NCI-H128 (cell line): Measurements from ENCODE around the gene TENM4.
A peak's percentile ranks its signal among the peaks of the same experiment; 100 is the strongest.

Source experiments
- DNase-seq: peaks from one replicate; lab custom pipeline; 2025; ENCODE audit not compliant: unreplicated experiment; lab: John Stamatoyannopoulos, UW

Gene TENM4

DNA sequence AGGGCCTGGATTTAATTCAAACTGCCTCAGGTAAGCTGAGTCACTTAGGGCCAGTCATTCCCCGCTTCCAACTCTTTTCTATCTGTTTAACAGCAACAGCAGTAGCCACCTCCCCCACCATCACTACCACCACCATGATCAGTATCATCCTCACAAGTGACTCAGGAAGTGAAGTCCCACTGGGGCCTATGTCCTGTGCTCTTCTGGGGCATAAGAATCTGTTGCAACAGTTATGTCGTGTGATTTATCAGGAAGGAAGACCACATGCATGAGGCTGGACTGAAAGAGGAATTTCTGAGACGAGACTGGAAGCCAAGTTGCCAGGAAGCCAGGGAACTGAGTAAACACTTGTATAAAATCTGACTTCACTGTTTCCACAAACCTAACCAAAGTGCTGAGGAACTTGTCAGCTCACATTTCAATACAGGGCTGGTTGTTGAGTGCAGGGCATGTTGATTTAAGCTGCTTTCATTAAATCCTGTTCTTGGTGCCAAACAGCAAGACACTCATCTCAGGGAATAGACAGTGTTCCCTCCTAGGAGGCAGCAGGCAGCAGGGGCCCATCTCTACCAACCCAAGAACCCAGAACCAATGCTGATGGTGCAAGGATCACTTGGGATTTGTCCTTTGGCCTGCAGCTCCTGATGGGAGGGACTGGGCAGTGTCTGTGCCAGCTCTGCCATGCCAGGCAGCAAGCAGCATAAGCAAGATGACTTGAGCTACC lies 639.5 kb downstream of the TENM4 start:
- no peak for DNase-seq

DNA sequence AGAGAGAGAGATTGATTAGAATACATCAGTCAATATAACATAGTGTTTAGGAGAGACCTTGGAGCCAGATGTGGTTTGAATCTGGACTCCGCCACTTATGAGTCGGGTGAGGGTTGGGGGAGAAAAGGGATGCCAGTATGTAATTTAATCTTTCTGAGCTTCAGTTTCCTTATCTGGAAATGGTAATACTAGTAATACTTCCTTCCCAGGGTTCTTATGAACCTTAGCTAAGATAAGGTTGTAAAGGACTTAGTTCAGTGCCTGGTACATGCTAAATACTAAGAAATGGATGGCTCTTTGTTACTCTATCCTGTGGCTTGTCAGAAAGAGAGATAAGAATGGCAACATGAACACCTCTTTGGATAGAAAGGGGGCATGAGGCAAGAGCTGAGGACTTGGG lies 640.1 kb downstream of the TENM4 start:
- no peak for DNase-seq

DNA sequence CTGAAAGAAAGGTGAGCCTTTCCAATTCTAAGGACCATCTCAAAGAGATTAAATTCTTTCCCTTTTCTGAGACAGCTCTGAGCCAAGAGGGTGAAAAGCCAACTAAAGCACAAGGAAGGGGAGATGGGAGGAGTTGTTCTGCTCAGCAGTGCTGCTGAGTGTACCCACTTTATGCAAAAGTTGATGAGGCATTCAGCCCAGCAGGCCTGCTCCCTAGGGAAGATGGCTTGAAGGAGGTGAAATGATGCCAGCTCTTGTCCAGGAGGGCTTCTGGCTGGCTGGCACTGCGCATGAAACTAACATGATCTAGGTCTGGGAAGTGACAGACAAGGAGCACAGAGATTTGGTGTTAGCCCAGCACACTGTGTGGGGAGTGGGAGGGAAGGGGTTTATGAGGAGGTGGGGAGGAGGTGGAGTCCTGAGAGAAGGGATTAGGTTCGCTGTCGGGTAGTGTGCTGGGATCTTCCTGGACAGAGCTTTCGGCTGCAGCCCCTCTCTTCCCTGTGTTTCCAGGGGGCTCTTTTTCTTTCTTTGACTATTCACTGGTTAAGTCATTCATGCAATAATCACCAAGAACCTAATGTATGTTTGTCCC lies 640.6 kb downstream of the TENM4 start:
- no peak for DNase-seq

DNA sequence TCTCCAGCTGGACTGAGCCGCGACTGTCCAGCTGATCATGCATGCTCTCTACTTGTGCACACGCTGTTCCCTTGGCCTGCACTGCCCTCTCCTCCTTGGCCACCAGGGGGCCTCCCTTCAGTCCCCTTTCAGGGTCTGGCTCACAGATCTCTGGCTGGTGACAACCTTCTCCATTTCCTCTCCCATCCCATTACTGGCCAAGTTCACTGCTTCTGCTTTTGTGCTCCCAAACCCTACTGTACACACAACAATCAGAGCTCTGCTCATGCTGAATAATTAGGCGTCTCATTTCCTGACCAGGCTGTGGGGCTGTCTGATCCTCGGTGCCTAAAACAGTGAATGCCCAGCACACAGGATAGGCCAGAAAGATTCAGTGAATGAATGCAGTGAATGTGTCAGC lies 642.2 kb downstream of the TENM4 start:
- DNase-seq = no peak

DNA sequence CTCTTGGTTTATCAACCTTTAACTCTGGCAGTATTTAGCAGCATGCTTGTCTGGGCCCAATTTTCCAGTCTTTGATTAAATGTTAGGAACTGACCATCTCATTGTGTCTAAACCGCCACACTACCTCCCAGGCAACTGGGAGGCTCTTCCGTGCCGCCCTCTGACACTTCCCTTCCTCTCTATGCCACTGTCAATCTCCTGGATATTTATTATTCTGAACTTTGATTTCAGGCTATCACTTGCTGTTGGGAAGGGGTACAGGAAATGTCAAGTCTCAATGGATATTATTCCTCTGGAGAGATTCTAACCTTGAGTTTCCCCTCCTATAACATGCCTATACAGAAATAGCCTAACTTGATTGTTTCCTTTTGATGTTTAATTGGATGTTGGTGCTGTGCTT lies 643.3 kb downstream of the TENM4 start:
- DNase-seq = no peak

DNA sequence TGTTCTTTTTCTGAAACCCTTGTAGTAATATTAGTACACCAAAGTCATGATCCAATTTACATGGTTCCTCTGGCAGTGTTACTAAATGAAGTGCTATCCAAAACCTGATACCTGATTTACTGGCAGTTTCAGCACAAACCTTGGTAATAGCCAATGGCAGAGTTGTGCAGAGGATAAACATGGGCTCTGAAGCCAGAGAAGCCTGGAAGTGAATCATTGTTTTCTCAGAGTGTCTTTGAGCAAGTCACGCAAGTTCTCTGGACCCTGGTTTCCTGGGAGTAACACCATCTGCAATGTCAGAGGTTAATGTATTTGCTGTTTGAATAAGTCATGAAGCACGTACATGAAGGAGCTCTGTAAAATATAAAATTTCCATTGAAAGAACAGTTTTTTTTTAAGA lies 643.9 kb downstream of the TENM4 start:
- DNase-seq = no peak

DNA sequence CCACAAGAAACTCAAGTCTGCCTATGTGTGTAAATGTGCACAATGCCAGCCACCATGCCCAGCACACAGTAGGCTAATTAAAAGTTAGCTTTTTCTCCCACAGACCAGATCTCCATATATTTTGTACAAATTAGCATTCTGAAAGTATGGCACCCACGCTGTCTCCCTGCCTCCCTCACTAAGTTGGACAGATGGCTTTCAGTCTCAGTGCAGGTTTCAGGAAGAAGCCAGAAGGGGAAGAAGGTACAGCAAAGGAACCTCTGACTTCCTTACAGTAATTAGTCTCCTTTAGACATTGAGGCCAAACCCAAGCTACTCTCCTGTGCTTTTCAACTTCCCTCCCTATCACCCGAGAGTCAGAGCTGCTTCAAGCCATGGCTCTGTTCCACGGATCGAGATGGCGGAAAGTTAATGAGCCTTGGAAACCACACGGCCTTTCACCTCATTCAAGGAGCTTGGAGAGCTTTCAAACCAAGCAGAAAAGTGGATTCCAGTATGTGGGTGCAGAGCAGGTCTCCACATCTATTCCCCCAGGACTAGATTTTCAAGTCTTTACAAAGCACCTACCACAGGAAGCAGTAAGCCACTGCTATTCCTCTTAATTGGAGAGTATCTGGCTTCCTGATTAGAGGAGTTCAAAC lies 645.1 kb downstream of the TENM4 start:
- peak; percentile 39 for DNase-seq

DNA sequence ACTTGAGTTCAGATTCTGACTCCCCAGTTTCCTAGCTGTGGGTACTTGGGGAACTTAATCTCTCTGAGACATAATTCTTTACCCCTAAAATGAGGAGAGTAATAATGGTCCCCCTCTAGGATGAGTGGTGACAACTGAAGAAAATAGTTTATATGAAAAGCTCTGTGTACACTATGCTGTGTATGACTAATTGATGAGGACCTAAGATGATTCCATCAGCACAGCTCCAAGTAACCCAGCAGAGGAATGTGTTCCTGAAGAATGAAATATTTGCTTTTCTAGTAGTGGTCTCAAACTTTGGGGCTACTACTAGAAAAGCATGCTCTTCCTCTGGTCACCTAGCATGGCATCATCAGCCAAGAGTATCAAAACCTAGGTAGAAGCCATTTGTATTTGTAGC lies 648.9 kb downstream of the TENM4 start:
- DNase-seq = no peak

DNA sequence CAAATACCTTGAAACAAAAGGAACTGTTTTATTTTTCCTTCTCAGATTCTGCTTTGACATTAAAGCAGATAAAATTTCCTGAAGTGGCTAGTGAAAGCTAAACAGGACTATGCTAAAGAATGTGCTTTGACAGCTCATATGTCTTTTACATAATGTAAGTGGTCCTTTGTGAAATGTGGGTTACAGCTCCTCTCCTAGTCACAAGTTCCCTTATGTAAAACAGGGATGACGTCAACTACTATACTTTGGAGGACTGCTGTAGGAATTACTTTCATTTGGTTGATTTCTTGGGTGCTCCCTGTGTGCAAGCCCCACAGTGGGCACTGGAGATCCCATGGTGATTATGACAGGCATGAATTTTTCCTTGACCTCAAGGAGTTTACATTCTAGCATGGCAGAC lies 649.6 kb downstream of the TENM4 start:
- no peak for DNase-seq

DNA sequence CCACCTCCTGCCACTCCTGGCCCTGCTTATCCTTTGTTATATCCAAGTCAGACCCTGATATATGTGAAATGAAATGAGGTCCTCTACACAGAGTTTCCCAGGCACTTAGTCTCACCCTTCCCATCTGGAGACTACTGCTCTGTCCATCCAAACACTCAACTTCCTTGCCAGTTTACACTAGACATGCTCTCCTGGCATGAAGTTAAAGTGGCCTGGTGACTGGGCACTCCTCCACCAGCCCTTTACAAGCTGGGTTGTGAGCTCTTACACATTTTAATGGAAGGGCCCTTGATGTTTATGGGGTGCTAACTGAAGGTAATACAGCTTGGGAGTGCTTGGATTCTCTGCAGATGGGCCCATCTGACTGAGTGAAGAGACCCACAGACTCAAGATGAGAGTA lies 650.0 kb downstream of the TENM4 start:
- no peak for DNase-seq

DNA sequence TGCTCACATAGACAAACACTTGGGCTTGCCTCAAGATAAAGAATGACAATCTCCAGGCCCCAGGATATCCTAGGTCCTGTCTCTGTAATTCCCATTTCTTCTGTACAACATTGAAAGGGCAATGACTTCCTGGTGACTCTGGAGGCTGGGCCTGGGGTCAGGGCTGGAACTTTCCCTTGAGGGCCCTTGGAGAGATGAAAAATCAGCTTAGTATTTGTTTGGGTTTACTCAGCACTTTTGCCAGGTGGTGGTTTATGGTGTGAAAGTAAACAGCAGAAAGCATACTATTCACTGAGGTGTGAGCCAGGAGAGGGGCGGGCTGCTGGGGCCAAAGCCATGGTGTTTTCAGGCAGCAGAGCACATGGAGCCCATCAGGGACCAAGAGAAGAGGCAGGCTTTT lies 651.5 kb downstream of the TENM4 start:
- no peak for DNase-seq

DNA sequence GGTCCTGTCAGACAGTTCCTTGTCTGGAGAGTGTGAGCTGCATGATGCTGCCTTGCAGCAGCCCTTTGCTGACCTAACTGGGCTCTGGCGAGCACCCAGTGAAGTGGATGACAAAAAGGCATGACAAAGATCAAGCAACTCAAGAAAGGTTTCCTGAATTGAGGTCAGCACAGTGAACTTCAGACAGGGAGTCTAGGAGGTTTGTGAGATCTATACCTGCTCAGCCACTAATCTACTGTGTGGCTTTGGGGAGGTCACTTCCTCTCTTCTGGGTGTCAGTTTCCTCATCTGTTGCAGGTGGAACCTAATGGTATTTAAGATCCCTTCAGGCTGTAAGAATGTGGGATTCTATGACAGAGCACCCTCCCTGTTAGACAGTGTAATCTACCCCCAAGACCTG lies 652.3 kb downstream of the TENM4 start:
- no peak for DNase-seq

DNA sequence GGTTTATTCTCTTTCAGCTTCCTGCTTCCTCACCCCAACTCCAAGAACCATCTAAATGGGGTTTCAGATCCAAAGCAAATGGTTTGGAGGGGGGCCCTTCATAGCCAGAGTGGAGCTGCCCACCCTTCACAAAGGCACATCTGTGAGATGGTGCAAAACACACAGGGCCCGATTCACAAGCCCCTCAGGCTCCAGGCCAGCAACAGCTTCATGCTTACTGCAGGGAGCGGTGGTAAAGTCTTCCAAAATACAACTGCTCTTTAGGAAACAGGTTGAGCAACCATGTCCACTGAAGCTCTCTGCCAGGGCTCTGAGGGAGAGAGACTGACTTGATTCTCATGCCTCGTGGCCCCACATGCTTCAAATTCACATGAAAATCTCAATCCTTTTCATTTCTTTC lies 653.1 kb downstream of the TENM4 start:
- DNase-seq = no peak

DNA sequence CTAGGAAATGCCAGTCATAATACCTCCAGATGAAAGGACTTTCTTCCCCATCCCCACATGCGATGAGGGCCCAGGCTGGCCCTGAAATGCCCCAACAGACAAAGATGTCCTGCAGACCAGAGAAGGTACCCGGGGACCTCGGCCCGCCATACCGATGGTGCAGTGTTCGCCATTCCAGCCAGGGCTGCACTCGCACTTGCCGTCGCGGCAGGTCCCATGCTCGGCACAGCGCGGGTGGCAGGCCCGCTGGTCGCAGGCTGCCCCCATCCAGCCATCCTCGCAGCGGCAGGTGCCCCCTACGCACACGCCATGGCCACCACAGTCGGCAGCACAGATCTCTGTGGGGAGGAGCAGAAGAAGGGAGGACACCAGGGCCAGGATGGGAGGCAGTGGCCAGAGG lies 654.1 kb downstream of the TENM4 start:
- no peak for DNase-seq

DNA sequence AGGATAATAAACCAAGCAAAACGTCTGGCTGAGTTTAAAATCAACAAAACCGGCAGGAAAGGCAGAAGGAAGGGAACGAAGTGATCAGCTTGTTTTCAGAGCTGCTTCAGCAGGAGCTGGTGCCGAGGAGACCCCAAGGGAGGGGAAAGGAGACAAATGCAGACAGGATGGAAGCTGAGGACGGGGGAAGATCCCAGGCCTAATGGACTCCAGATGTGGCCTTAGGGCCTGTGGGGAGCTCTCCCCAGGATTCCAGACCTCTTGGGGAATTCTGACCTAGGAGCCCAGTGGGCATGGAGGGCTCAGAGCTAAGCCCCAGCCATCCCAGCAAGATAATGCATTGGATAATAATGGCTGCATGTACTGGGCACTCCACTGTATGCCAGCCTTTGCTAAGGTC lies 654.7 kb downstream of the TENM4 start:
- DNase-seq = no peak

DNA sequence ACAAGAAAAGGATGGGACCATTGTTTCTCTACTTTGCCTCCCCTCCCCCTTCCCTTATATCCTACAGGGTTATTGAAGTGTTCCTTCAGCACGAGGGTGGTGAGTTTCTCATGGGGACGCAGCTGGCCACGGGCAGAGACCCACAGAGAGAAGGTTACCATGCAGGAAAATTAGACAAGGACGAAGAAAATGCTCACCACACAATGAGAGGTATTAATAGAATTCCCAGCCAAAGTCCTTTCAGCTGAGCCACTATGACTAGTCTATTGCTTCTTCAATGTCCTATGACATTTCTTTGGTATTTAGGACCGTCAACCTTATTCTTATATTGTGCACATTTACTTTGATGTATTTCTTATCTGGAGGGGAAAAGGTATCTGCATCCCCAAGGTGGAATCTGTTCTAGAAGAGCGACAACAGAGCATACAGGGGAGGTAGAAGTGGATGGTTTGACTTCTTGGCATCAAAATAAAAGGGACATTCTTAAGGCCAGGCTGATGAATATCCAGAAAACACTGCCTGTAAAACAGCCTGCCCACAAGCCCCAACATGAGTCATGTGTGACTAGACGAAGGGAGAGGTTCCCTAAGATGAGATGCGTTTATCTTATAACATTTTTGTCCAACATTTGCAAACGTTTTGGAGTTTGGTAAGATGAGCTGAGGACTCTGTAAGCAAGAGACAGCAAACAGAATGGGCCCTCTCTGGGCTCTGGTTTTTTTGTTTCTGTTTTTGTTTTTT lies 656.3 kb downstream of the TENM4 start:
- no peak for DNase-seq

DNA sequence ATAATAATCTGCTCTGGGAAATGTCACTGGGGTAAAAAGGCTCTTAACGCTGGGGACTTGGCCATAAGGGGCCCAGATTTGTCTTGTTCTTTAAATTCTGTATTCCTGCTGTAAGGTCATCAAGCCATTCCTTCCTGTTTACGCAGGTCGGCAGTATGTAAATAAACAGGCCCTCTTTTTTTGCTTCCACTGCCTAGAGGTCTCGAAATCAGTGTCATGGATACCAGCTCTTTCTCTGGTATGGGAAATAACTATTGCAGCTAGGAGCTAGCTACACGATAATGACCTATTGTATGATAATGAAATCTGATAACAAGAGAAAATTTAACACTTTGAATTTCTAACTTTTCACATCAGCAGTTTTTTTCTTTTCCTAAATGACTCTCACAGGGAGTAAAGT lies 657.0 kb downstream of the TENM4 start:
- DNase-seq = no peak

DNA sequence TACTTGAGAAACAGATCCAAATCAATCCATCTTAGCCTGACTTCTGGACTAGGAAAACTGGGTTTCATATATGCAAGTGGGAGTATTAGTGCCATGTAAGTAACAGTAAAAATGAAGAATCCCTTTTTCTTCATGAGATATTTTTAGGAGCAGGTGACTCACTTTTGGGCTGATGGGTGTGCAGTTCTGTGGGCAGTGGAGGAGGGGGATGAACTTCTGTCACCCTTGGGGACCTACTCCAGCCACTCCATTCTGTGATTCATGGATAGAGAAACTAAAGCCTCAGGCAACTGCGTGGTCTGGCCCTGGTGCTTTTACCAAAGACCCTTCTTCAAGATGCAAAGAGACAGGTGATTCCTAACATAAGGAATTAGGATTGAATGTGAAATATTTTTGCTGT lies 657.5 kb downstream of the TENM4 start:
- DNase-seq = no peak

DNA sequence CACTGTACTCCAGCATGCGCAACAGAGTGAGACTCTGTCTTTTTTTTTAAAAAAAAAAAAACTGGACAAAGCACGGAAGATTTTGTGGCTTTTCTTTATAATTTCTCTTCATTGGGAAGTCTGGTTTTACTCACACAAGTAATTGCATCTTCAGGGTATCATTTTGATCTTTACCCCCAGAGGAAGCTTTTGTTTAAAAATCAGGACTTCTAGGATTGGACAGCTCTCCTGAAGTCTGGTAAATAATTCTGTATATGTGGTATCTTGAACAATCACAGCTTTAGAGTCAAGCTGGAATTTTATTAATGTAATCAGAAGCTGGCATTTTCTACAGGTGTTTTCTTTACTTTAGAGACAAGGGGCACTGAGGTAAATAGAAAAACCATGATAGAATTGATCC lies 658.1 kb downstream of the TENM4 start:
- DNase-seq = no peak

DNA sequence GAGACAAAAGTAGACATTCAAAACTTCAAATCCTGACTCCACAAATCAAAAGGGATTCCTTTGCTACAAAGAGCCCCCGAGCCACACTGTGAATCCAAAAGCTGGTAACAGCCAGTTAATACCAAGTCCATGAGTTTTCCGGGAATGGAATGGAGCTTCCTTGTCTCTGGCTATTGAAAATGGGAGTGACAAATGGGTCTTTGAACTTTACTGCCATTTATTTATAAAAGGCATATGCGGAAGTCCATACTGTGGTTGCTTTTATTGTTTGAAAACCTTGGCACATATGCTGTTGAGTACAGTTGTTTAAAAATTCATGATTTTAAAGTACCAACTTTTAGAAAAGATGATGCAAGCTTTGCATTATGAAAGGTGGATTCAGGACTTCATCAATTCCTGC lies 659.9 kb downstream of the TENM4 start:
- DNase-seq = no peak

DNA sequence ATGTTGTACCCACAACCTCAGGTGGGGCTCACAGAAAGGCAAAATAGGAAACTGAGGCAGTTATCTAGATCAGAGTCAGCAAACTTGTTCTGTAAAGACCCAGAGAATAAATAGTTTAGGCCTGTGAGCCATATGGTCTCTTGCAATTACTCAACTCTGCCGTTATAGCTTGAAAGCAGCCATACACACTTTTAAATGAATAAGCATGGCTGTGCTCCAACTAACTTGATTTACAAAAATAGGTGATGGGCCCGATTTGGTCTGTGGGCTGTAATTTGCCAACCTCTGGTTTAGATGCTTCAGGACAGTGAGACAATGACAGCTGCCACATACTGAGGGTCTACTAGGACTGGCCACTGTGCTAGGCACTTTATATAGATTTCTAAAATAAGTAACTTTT lies 667.3 kb downstream of the TENM4 start:
- no peak for DNase-seq

DNA sequence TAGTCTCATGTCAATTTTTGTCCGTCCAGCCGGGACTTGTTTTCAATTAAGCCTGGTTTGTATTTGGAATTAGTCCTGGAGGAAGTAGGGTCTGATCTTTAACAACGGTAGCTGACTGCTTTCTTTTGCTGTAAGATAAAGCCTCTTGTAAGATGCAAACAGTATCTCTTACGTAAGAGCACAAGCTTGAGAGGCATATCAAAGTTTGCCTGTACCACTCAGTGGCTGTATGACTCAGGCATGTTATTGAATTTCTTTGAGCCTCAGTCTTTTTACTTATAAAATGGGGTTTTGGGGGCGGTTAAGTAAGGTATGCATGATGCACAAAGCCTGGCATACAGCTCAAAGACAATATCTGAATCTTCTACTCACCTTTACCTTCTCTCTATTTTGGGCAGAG lies 667.8 kb downstream of the TENM4 start:
- DNase-seq = no peak
